ENCODE results near the gene SRGAP1. TPM values are rescaled to one million over a fixed set of nuclear protein-coding genes. Genes with fewer than 3 reads are reported as not detected.

The SRGAP1 gene
- total RNA-seq, 1 donor from 2014 or later = 5.7 TPM

- H3K9me3 ChIP-seq (ENCODE audit: control insufficient read depth in 3 of 3, low read length in 3 of 3) = no peaks in the 10 kb centered on the region
- H3K4me3 ChIP-seq (ENCODE audit: low read length in 3 of 3) = no peak overlapping the region
- H3K9ac ChIP-seq (ENCODE audit: low read depth in 1 of 3, low read length in 3 of 3) = no peak overlapping the region
- H3K36me3 ChIP-seq (ENCODE audit: control insufficient read depth in 3 of 3, insufficient read depth in 3 of 3, low read length in 3 of 3) = no peaks in the 10 kb centered on the region
- no peak overlapping the region for H3K27ac ChIP-seq (ENCODE audit: low read depth, low read length)
- H3K4me1 ChIP-seq (ENCODE audit: control insufficient read depth in 3 of 3, insufficient read depth in 3 of 3, low read length in 3 of 3) = peaks cover 13 to 16% (median 14%) of the 10 kb centered on the region in 3 donors
- H3K27me3 ChIP-seq (ENCODE audit: control insufficient read depth in 3 of 3, insufficient read depth in 3 of 3, low read length in 3 of 3) = no peaks in the 10 kb centered on the region
Measured at GRCh38 chr12:64090047-64090446, 245.5 kb downstream of the SRGAP1 start.

GRCh38 chr12:64091186-64091585 lies 246.7 kb downstream of the SRGAP1 start:
- Histone ChIP-seq H3K9me3 (ENCODE audit: control insufficient read depth in 3 of 3, low read length in 3 of 3) (no peaks in the 10 kb centered on the region), H3K36me3 (ENCODE audit: control insufficient read depth in 3 of 3, insufficient read depth in 3 of 3, low read length in 3 of 3) (no peaks in the 10 kb centered on the region), H3K4me1 (ENCODE audit: control insufficient read depth in 3 of 3, insufficient read depth in 3 of 3, low read length in 3 of 3) (peaks cover 13 to 16% (median 14%) of the 10 kb centered on the region in 3 donors), H3K9ac (ENCODE audit: low read depth in 1 of 3, low read length in 3 of 3) (no peak overlapping the region), H3K27me3 (ENCODE audit: control insufficient read depth in 3 of 3, insufficient read depth in 3 of 3, low read length in 3 of 3) (no peaks in the 10 kb centered on the region), H3K4me3 (ENCODE audit: low read length in 3 of 3) (no peak overlapping the region), H3K27ac (ENCODE audit: low read depth, low read length) (no peak overlapping the region)

GRCh38 chr12:64092507-64093196 lies 248.2 kb downstream of the SRGAP1 start:
- H3K36me3 ChIP-seq (ENCODE audit: control insufficient read depth in 3 of 3, insufficient read depth in 3 of 3, low read length in 3 of 3) = no peaks in the 10 kb centered on the region
- peaks cover 13 to 16% (median 14%) of the 10 kb centered on the region in 3 donors for H3K4me1 ChIP-seq (ENCODE audit: control insufficient read depth in 3 of 3, insufficient read depth in 3 of 3, low read length in 3 of 3)
- no peak overlapping the region for H3K4me3 ChIP-seq (ENCODE audit: low read length in 3 of 3)
- no peak overlapping the region for H3K27ac ChIP-seq (ENCODE audit: low read depth, low read length)
- H3K9ac ChIP-seq (ENCODE audit: low read depth in 1 of 3, low read length in 3 of 3) = no peak overlapping the region
- no peaks in the 10 kb centered on the region for H3K27me3 ChIP-seq (ENCODE audit: control insufficient read depth in 3 of 3, insufficient read depth in 3 of 3, low read length in 3 of 3)
- no peaks in the 10 kb centered on the region for H3K9me3 ChIP-seq (ENCODE audit: control insufficient read depth in 3 of 3, low read length in 3 of 3)

GRCh38 chr12:64093689-64094088 lies 249.2 kb downstream of the SRGAP1 start:
- H3K4me3 ChIP-seq (ENCODE audit: low read length in 3 of 3) = no peak overlapping the region
- H3K27me3 ChIP-seq (ENCODE audit: control insufficient read depth in 3 of 3, insufficient read depth in 3 of 3, low read length in 3 of 3) = no peaks in the 10 kb centered on the region

GRCh38 chr12:64097366-64098105 lies 253.0 kb downstream of the SRGAP1 start:
- Histone ChIP-seq H3K4me1 (ENCODE audit: control insufficient read depth in 3 of 3, insufficient read depth in 3 of 3, low read length in 3 of 3) (peaks cover 0 to 9% (median 5%) of the 10 kb centered on the region in 3 donors), H3K27me3 (ENCODE audit: control insufficient read depth in 3 of 3, insufficient read depth in 3 of 3, low read length in 3 of 3) (no peaks in the 10 kb centered on the region), H3K27ac (ENCODE audit: low read depth, low read length) (no peak overlapping the region), H3K36me3 (ENCODE audit: control insufficient read depth in 3 of 3, insufficient read depth in 3 of 3, low read length in 3 of 3) (no peaks in the 10 kb centered on the region), H3K9me3 (ENCODE audit: control insufficient read depth in 3 of 3, low read length in 3 of 3) (no peaks in the 10 kb centered on the region), H3K4me3 (ENCODE audit: low read length in 3 of 3) (no peak overlapping the region), H3K9ac (ENCODE audit: low read depth in 1 of 3, low read length in 3 of 3) (no peak overlapping the region)

More at GRCh38 chr12:64093689-64094088, 249.2 kb downstream of the SRGAP1 start:
- Histone ChIP-seq H3K36me3 (ENCODE audit: control insufficient read depth in 3 of 3, insufficient read depth in 3 of 3, low read length in 3 of 3) (no peaks in the 10 kb centered on the region), H3K4me1 (ENCODE audit: control insufficient read depth in 3 of 3, insufficient read depth in 3 of 3, low read length in 3 of 3) (peaks cover 6 to 14% (median 13%) of the 10 kb centered on the region in 3 donors), H3K9me3 (ENCODE audit: control insufficient read depth in 3 of 3, low read length in 3 of 3) (no peaks in the 10 kb centered on the region), H3K9ac (ENCODE audit: low read depth in 1 of 3, low read length in 3 of 3) (no peak overlapping the region), H3K27ac (ENCODE audit: low read depth, low read length) (no peak overlapping the region)

GRCh38 chr12:64098709-64099354 lies 254.3 kb downstream of the SRGAP1 start:
- no peak overlapping the region for H3K4me3 ChIP-seq (ENCODE audit: low read length in 3 of 3)
- H3K27me3 ChIP-seq (ENCODE audit: control insufficient read depth in 3 of 3, insufficient read depth in 3 of 3, low read length in 3 of 3) = no peaks in the 10 kb centered on the region
- no peak overlapping the region for H3K9ac ChIP-seq (ENCODE audit: low read depth in 1 of 3, low read length in 3 of 3)
- no peaks in the 10 kb centered on the region for H3K9me3 ChIP-seq (ENCODE audit: control insufficient read depth in 3 of 3, low read length in 3 of 3)
- peak overlapping the region; percentile 61 for H3K27ac ChIP-seq (ENCODE audit: low read depth, low read length)
- peaks cover 0 to 9% (median 6%) of the 10 kb centered on the region in 3 donors for H3K4me1 ChIP-seq (ENCODE audit: control insufficient read depth in 3 of 3, insufficient read depth in 3 of 3, low read length in 3 of 3)
- no peaks in the 10 kb centered on the region for H3K36me3 ChIP-seq (ENCODE audit: control insufficient read depth in 3 of 3, insufficient read depth in 3 of 3, low read length in 3 of 3)

GRCh38 chr12:64099397-64099796 lies 254.9 kb downstream of the SRGAP1 start:
- H3K9ac ChIP-seq (ENCODE audit: low read depth in 1 of 3, low read length in 3 of 3) = no peak overlapping the region

GRCh38 chr12:64102339-64102738 lies 257.8 kb downstream of the SRGAP1 start:
- Histone ChIP-seq H3K36me3 (ENCODE audit: control insufficient read depth in 3 of 3, insufficient read depth in 3 of 3, low read length in 3 of 3) (no peaks in the 10 kb centered on the region), H3K27ac (ENCODE audit: low read depth, low read length) (no peak overlapping the region), H3K4me1 (ENCODE audit: control insufficient read depth in 3 of 3, insufficient read depth in 3 of 3, low read length in 3 of 3) (peaks cover 0 to 14% (median 12%) of the 10 kb centered on the region in 3 donors), H3K4me3 (ENCODE audit: low read length in 3 of 3) (no peak overlapping the region), H3K9me3 (ENCODE audit: control insufficient read depth in 3 of 3, low read length in 3 of 3) (no peaks in the 10 kb centered on the region), H3K27me3 (ENCODE audit: control insufficient read depth in 3 of 3, insufficient read depth in 3 of 3, low read length in 3 of 3) (no peaks in the 10 kb centered on the region), H3K9ac (ENCODE audit: low read depth in 1 of 3, low read length in 3 of 3) (no peak overlapping the region)

More at GRCh38 chr12:64099397-64099796, 254.9 kb downstream of the SRGAP1 start:
- no peak overlapping the region for H3K4me3 ChIP-seq (ENCODE audit: low read length in 3 of 3)
- H3K9me3 ChIP-seq (ENCODE audit: control insufficient read depth in 3 of 3, low read length in 3 of 3) = no peaks in the 10 kb centered on the region
- no peaks in the 10 kb centered on the region for H3K27me3 ChIP-seq (ENCODE audit: control insufficient read depth in 3 of 3, insufficient read depth in 3 of 3, low read length in 3 of 3)
- H3K27ac ChIP-seq (ENCODE audit: low read depth, low read length) = peak overlapping the region; percentile 61
- peaks cover 0 to 12% (median 11%) of the 10 kb centered on the region in 3 donors for H3K4me1 ChIP-seq (ENCODE audit: control insufficient read depth in 3 of 3, insufficient read depth in 3 of 3, low read length in 3 of 3)
- H3K36me3 ChIP-seq (ENCODE audit: control insufficient read depth in 3 of 3, insufficient read depth in 3 of 3, low read length in 3 of 3) = no peaks in the 10 kb centered on the region

- Histone ChIP-seq H3K4me1 (ENCODE audit: control insufficient read depth in 3 of 3, insufficient read depth in 3 of 3, low read length in 3 of 3) (peaks cover 0 to 12% (median 8%) of the 10 kb centered on the region in 3 donors), H3K27ac (ENCODE audit: low read depth, low read length) (no peak overlapping the region), H3K36me3 (ENCODE audit: control insufficient read depth in 3 of 3, insufficient read depth in 3 of 3, low read length in 3 of 3) (peaks cover 0 to 4% (median 0%) of the 10 kb centered on the region in 3 donors), H3K4me3 (ENCODE audit: low read length in 3 of 3) (no peak overlapping the region), H3K9ac (ENCODE audit: low read depth in 1 of 3, low read length in 3 of 3) (no peak overlapping the region), H3K9me3 (ENCODE audit: control insufficient read depth in 3 of 3, low read length in 3 of 3) (no peaks in the 10 kb centered on the region), H3K27me3 (ENCODE audit: control insufficient read depth in 3 of 3, insufficient read depth in 3 of 3, low read length in 3 of 3) (no peaks in the 10 kb centered on the region)
Measured at GRCh38 chr12:64103825-64104740, 259.6 kb downstream of the SRGAP1 start.

Measured in skeletal muscle tissue (tissue), 4 donors.